ENCODE measurements around the gene ATG9B. TPM values are rescaled to one million over a fixed set of nuclear protein-coding genes. Genes with fewer than 3 reads are reported as not detected.
"Not testable (repeated sequence)": the region's sequence is repeated elsewhere in the genome, so short reads cannot be mapped to it uniquely, and the experiment has no call there.

Gene ATG9B
- total and polyA plus RNA-seq, 9 of the 15 experiments (the other 6 are each of a cell fraction or from before 2014, with no cell fraction given): 0.29 to 8.0 (median 2.1) TPM

DNA sequence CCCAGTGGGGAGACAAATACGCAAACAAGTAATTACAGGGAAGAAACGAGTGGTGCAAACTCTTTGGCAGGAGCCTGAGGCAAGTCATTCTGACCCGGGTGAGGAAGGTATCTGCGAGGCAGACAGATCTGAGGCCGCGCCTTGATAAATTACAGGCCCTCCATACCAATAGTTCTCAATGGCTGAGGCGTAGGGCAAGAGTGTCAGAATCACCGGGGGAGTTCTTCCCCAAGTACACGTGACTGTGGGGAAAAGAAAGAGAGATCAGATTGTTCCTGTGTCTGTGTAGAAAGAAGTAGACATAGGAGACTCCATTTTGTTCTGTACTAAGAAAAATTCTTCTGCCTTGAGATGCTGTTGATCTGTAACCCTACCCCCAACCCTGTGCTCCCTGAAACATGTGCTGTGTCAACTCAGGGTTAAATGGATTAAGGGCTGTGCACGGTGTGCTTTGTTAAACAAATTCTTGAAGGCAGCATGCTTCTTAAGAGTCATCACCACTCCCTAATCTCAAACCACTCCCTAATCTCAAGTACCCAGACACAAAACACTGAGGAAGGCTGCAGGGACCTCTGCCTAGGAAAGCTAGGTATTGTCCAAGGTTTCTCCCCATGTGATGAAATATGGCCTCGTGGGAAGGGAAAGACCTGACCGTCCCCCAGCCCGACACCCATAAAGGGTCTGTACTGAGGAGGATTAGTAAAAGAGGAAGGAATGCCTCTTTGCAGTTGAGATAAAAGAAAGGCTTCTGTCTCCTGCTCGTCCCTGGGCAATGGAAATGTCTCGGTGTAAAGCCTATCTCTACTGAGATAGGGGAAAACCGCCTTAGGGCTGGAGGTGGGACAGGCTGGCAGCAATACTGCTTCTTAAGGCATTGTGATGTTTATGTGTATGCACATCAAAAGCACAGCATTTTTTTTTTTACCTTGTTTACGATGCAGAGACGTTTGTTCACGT is 2.8 kb upstream of the ATG9B start (continued):
- peak; percentile 89; the same call in 1 of the 2 replicates for TF ChIP-seq IFI16 (CRISPR knock-in tag; IDR thresholded peaks at IDR 0.05)
- TF ChIP-seq TSHZ1 (CRISPR knock-in tag; IDR thresholded peaks at IDR 0.05): peak; percentile 87
- TF ChIP-seq CUX1 (CRISPR knock-in tag; IDR thresholded peaks at IDR 0.05): peak; percentile 88
- peak; percentile 92; the same call in 1 of the 2 replicates for TF ChIP-seq ZNF584 (CRISPR knock-in tag; IDR thresholded peaks at IDR 0.05; ENCODE audit: low read depth)
- TF ChIP-seq HDAC1 (IDR thresholded peaks at IDR 0.05): peak; percentile 70 to 74; a peak in 2 of 4 replicates
- peak; percentile 56 for TF ChIP-seq CHD1 (IDR thresholded peaks at IDR 0.05; ENCODE audit: low read length)
- TF ChIP-seq SMAD3 (CRISPR knock-in tag; conservative IDR thresholded peaks at IDR 0.05): peak; percentile 96
- TF ChIP-seq, protein P1, sequence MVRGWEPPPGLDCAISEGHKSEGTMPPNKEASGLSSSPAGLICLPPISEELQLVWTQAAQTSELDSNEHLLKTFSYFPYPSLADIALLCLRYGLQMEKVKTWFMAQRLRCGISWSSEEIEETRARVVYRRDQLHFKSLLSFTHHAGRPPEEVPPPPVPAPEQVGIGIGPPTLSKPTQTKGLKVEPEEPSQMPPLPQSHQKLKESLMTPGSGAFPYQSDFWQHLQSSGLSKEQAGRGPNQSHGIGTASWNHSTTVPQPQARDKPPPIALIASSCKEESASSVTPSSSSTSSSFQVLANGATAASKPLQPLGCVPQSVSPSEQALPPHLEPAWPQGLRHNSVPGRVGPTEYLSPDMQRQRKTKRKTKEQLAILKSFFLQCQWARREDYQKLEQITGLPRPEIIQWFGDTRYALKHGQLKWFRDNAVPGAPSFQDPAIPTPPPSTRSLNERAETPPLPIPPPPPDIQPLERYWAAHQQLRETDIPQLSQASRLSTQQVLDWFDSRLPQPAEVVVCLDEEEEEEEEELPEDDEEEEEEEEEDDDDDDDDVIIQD (CRISPR knock-in tag; IDR thresholded peaks at IDR 0.05): peak; percentile 96
- TF ChIP-seq ATF3 (IDR thresholded peaks at IDR 0.05): peak; percentile 67; the same call in 1 of the 2 replicates
- not testable (repeated sequence) for TF ChIP-seq ATF3 (CRISPR knock-in tag; conservative IDR thresholded peaks at IDR 0.05)
- peak; percentile 99 for TF ChIP-seq ZNF395 (CRISPR knock-in tag; IDR thresholded peaks at IDR 0.05)
- TF ChIP-seq CBX3 (IDR thresholded peaks at IDR 0.05; ENCODE audit: borderline replicate concordance in 1 of 2, low read length in 2 of 2): peak in 1 of 2 experiments; percentile 25; a peak in 1 of 3 replicates
